OCI-LY1 (cell line): Measurements from ENCODE around the gene MDGA2.

Experiments used
- H2AFZ ChIP-seq: fragments of 200-600 bp; sonication (generic), shearing (Covaris generic); 2 replicates; pipeline ENCODE4 v1.6.0; 2014; ENCODE audit warnings: antibody characterized with exemption, mild to moderate bottlenecking, low read length
- H3F3A ChIP-seq: fragments of 200-600 bp; sonication (generic), shearing (Covaris generic); 2 replicates; pipeline ENCODE4 v1.6.0; 2014; ENCODE audit warnings: mild to moderate bottlenecking, antibody characterized with exemption, low read length, moderate library complexity; ENCODE audit not compliant: insufficient read depth
- H3K27ac ChIP-seq: fragments of 200-600 bp; sonication (generic); 2 replicates; pipeline ENCODE4 v1.5.1; 2014; ENCODE audit warnings: low read length, mixed run types, mild to moderate bottlenecking, low read depth; ENCODE audit not compliant: poor library complexity, severe bottlenecking
- H3K27me3 ChIP-seq: fragments of 200-600 bp; sonication (generic); 2 replicates; pipeline ENCODE4 v1.6.0; 2014; ENCODE audit warnings: antibody characterized with exemption, mild to moderate bottlenecking, low read length, moderate library complexity; ENCODE audit not compliant: insufficient read depth
- H3K36me3 ChIP-seq: fragments of 200-600 bp; sonication (generic); 2 replicates; pipeline ENCODE4 v1.6.1; 2014; ENCODE audit warnings: mild to moderate bottlenecking, antibody characterized with exemption, low read length, moderate library complexity, mixed read lengths; ENCODE audit not compliant: insufficient read depth
- H3K4me1 ChIP-seq: fragments of 200-600 bp; sonication (generic); 2 replicates; pipeline ENCODE4 v1.5.1; 2014; ENCODE audit warnings: mild to moderate bottlenecking, low read length, moderate library complexity; ENCODE audit not compliant: insufficient read depth, severe bottlenecking
- H3K4me2 ChIP-seq: fragments of 200-600 bp; sonication (generic), shearing (Covaris generic); 2 replicates; pipeline ENCODE4 v1.6.1; 2014; ENCODE audit warnings: low read length
- H3K4me3 ChIP-seq: fragments of 200-600 bp; sonication (generic); 2 replicates; pipeline ENCODE4 v1.5.1; 2014; ENCODE audit warnings: low read length, low read depth, mild to moderate bottlenecking, mixed read lengths; ENCODE audit not compliant: poor library complexity, severe bottlenecking
- H3K79me2 ChIP-seq: fragments of 200-600 bp; shearing (Covaris generic); 2 replicates; pipeline ENCODE4 v1.6.1; 2016; ENCODE audit warnings: mixed run types, low read length, mixed read lengths; ENCODE audit not compliant: insufficient read depth
- H3K9ac ChIP-seq: fragments of 200-600 bp; sonication (generic), shearing (Covaris generic); 2 replicates; pipeline ENCODE4 v1.6.1; 2014; ENCODE audit warnings: mild to moderate bottlenecking, low read length, mixed read lengths
- H3K9me2 ChIP-seq: fragments of 200-600 bp; sonication (generic), shearing (Covaris generic); 2 replicates; pipeline ENCODE4 v1.6.1; 2014; ENCODE audit warnings: low read depth, mild to moderate bottlenecking, low read length, mixed read lengths
- H3K9me3 ChIP-seq: fragments of 200-600 bp; shearing (Covaris generic); 2 replicates; pipeline ENCODE4 v1.6.1; 2014; ENCODE audit warnings: low read length, mixed read lengths
- H4K20me1 ChIP-seq: fragments of 200-600 bp; sonication (generic), shearing (Covaris generic); 2 replicates; pipeline ENCODE4 v1.6.0; 2016; ENCODE audit warnings: mild to moderate bottlenecking, low read length; ENCODE audit not compliant: insufficient read depth
- CTCF ChIP-seq: fragments of 200-600 bp; sonication (generic), shearing (Covaris generic); IDR thresholded peaks from 2 replicates; pipeline ENCODE4 v1.5.1; 2017; ENCODE audit warnings: mild to moderate bottlenecking, antibody characterized with exemption, low read length, moderate library complexity, mixed read lengths
- EZH2 ChIP-seq: fragments of 200-600 bp; sonication (generic), shearing (Covaris generic); IDR thresholded peaks from 2 replicates; pipeline ENCODE4 v1.8.0; 2017; ENCODE audit warnings: borderline replicate concordance, mixed run types, mild to moderate bottlenecking, antibody characterized with exemption, low read length, moderate library complexity, mixed read lengths

Gene MDGA2

GRCh38 chr14:47322751-47323150, 352.7 kb downstream of the MDGA2 start:
- H3K79me2 ChIP-seq = no peaks in the 10 kb centered on the region
- H3K4me3 ChIP-seq = no peak overlapping the region
- no peaks in the 10 kb centered on the region for H3K36me3 ChIP-seq
- H4K20me1 ChIP-seq = no peaks in the 10 kb centered on the region
- no peak overlapping the region for H3K27ac ChIP-seq
- no peaks in the 10 kb centered on the region for H3K4me1 ChIP-seq
- no peaks in the 10 kb centered on the region for H3K9me3 ChIP-seq
- TF ChIP-seq CTCF = no peak
- no peak for TF ChIP-seq EZH2
- no peak overlapping the region for H2AFZ ChIP-seq
- no peak overlapping the region for H3K4me2 ChIP-seq
- no peaks in the 10 kb centered on the region for H3K27me3 ChIP-seq
- H3K9ac ChIP-seq = no peak overlapping the region
- no peaks in the 10 kb centered on the region for H3K9me2 ChIP-seq
- H3F3A ChIP-seq = no peaks in the 10 kb centered on the region

- no peak for TF ChIP-seq EZH2
- no peak for TF ChIP-seq CTCF
- Histone ChIP-seq H3K4me3 (no peak overlapping the region), H3K9ac (no peak overlapping the region), H3F3A (no peaks in the 10 kb centered on the region), H3K27ac (no peak overlapping the region), H4K20me1 (no peaks in the 10 kb centered on the region), H3K4me2 (no peak overlapping the region), H3K9me2 (no peaks in the 10 kb centered on the region), H3K9me3 (no peaks in the 10 kb centered on the region), H3K79me2 (no peaks in the 10 kb centered on the region), H3K36me3 (no peaks in the 10 kb centered on the region), H3K27me3 (no peaks in the 10 kb centered on the region), H2AFZ (no peak overlapping the region), H3K4me1 (no peaks in the 10 kb centered on the region)
Observed at GRCh38 chr14:47302121-47302520, 373.3 kb downstream of the MDGA2 start.

GRCh38 chr14:47300796-47301195, 374.6 kb downstream of the MDGA2 start:
- no peaks in the 10 kb centered on the region for H3K4me1 ChIP-seq
- H2AFZ ChIP-seq = no peak overlapping the region
- no peaks in the 10 kb centered on the region for H3K36me3 ChIP-seq
- no peaks in the 10 kb centered on the region for H3F3A ChIP-seq
- H3K9me3 ChIP-seq = no peaks in the 10 kb centered on the region
- no peak overlapping the region for H3K4me2 ChIP-seq
- no peak overlapping the region for H3K4me3 ChIP-seq
- H3K27me3 ChIP-seq = no peaks in the 10 kb centered on the region
- H3K9me2 ChIP-seq = no peaks in the 10 kb centered on the region
- H4K20me1 ChIP-seq = no peaks in the 10 kb centered on the region
- no peaks in the 10 kb centered on the region for H3K79me2 ChIP-seq
- TF ChIP-seq CTCF (no peak), EZH2 (no peak)
- H3K27ac ChIP-seq = no peak overlapping the region
- no peak overlapping the region for H3K9ac ChIP-seq
